ENCODE results near the gene ANHX.

The ANHX gene

DNA sequence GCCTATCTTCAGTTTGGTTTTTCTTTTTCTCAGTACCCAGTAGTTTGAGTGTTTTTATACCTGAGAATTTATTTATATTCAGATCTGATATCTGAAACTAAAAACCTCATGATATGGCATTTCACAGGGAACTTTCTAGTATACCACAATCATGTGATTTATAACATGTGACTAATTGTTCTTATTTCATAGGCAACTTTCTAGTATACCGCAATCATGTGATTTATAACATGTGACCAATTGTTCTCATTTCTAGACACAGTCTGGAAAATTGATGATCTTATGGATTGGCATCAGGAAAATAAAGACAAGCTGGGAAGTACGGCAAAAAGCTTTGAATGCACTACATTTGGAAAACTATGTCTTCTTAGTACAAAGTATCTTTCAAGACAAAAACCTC lies 33.8 kb downstream of the ANHX start:
- H3K4me3 ChIP-seq (ENCODE audit: low read depth, low read length), result no peak overlapping the region
- no peak for DNase-seq (ENCODE audit: low read depth)
- TF ChIP-seq POLR2A (IDR thresholded peaks at IDR 0.05; ENCODE audit: extremely low read depth, insufficient read length), result no peak
- TF ChIP-seq, protein P1, sequence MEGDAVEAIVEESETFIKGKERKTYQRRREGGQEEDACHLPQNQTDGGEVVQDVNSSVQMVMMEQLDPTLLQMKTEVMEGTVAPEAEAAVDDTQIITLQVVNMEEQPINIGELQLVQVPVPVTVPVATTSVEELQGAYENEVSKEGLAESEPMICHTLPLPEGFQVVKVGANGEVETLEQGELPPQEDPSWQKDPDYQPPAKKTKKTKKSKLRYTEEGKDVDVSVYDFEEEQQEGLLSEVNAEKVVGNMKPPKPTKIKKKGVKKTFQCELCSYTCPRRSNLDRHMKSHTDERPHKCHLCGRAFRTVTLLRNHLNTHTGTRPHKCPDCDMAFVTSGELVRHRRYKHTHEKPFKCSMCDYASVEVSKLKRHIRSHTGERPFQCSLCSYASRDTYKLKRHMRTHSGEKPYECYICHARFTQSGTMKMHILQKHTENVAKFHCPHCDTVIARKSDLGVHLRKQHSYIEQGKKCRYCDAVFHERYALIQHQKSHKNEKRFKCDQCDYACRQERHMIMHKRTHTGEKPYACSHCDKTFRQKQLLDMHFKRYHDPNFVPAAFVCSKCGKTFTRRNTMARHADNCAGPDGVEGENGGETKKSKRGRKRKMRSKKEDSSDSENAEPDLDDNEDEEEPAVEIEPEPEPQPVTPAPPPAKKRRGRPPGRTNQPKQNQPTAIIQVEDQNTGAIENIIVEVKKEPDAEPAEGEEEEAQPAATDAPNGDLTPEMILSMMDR (IDR thresholded peaks at IDR 0.05; ENCODE audit: low read depth, low read length), result no peak
- TF ChIP-seq, protein P2, sequence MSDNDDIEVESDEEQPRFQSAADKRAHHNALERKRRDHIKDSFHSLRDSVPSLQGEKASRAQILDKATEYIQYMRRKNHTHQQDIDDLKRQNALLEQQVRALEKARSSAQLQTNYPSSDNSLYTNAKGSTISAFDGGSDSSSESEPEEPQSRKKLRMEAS (IDR thresholded peaks at IDR 0.05; ENCODE audit: low read depth, low read length), result no peak
- TF ChIP-seq MYC (IDR thresholded peaks at IDR 0.05; ENCODE audit: low read depth, low read length), result no peak

DNA sequence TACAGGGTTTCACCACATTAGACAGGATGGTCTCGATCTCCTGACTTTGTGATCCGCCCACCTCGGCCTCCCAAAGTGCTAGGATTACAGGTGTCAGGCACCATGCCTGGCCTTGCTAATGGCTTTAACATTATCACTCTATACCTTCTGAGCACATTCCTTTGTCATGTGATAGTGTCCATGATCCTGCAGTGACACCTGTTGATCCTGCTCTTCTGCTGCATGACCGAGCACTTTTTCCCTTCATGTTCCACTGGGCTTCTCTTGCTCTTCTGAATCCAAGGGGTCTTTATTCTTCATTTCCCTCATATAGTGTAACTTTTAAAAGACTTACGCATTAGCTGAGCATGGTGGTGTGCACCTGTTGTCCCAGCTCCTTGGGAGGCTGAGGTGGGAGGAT lies 42.8 kb downstream of the ANHX start:
- no peak for DNase-seq (ENCODE audit: low read depth)
- TF ChIP-seq, protein P1 (IDR thresholded peaks at IDR 0.05; ENCODE audit: low read depth, low read length), result no peak
- TF ChIP-seq MYC (IDR thresholded peaks at IDR 0.05; ENCODE audit: low read depth, low read length) (no peak), POLR2A (IDR thresholded peaks at IDR 0.05; ENCODE audit: extremely low read depth, insufficient read length) (no peak)
- TF ChIP-seq, protein P2 (IDR thresholded peaks at IDR 0.05; ENCODE audit: low read depth, low read length), result no peak

DNA sequence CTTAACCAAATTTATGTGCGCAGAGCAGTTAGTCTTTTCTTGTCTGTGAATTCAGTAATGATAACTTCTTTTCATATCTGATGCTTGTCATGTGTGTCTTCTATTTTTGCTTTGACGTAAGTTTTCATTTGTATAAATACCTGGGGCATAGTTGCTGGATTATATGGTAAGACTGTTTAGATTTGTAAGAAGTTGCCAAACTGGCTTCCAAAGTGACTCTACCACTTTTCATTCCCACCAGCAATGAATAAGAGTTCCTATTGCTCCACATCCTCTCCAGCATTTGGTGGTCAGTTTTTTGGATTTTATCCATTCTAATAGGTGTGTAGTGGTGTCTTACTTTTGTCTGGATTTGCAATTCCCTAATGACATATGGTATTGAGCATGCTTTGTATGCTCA lies 45.5 kb downstream of the ANHX start:
- H3K4me3 ChIP-seq (ENCODE audit: low read depth, low read length), result no peak overlapping the region
- TF ChIP-seq, protein P1 (IDR thresholded peaks at IDR 0.05; ENCODE audit: low read depth, low read length), result no peak
- no peak for TF ChIP-seq POLR2A (IDR thresholded peaks at IDR 0.05; ENCODE audit: extremely low read depth, insufficient read length)
- TF ChIP-seq, protein P2 (IDR thresholded peaks at IDR 0.05; ENCODE audit: low read depth, low read length), result no peak
- TF ChIP-seq MYC (IDR thresholded peaks at IDR 0.05; ENCODE audit: low read depth, low read length), result no peak
- no peak for DNase-seq (ENCODE audit: low read depth)

More for the DNA sequence above, 42.8 kb downstream of the ANHX start:
- no peak overlapping the region for H3K4me3 ChIP-seq (ENCODE audit: low read depth, low read length)

DNA sequence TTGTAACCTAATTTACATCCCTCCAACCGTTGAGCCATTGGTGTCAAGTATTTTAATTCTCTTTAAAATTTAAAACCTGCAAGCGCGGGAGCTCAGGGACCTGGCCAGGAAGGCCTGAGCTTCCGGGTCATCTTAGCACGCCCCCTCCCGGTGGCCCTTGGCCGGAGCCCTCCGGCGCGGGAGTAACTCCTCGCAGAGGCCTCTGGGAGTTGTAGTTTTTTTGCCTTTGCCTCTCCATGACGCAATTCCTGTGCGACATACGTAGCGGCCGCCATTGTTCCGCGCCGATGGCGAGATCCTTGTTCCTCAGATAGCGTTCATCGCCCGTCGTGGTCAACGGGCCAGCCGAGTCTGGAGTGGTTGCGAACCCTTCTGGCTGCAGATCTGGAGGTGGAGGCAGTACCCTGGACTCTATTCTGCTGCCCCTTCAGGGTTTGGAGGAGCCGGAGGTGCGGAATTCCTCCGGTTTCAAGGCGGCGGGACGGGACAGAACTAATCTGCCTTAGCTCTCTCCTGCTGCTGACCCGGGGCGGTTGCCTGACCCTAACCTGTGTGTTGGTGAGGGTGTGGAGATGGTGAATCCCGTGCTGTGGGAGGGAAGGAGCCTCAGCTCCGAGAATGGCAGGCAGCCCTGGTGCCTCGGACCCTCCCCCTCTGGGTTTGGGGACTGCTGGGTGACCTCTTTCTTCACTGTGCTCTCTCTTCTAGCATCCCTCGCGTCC lies 54.3 kb downstream of the ANHX start, which contains the start of gene ZNF268:
ZNF268 (plus strand) TSS at position 258 of the 722 bp plus-strand sequence. CDS start 503 bp downstream, outside the sequence.
- peak within 1 kb of the TSS; percentile 96 for H3K4me3 ChIP-seq (ENCODE audit: low read depth, low read length)
- peak; percentile 98 for DNase-seq (ENCODE audit: low read depth)
- TF ChIP-seq POLR2A (IDR thresholded peaks at IDR 0.05; ENCODE audit: extremely low read depth, insufficient read length) (peak; percentile 82), MYC (IDR thresholded peaks at IDR 0.05; ENCODE audit: low read depth, low read length) (peak; percentile 73; the same call in 1 of the 2 replicates)
- TF ChIP-seq, protein P2 (IDR thresholded peaks at IDR 0.05; ENCODE audit: low read depth, low read length), result peak; percentile 55; the same call in 1 of the 2 replicates
- TF ChIP-seq, protein P1 (IDR thresholded peaks at IDR 0.05; ENCODE audit: low read depth, low read length), result peak; percentile 95

DNA sequence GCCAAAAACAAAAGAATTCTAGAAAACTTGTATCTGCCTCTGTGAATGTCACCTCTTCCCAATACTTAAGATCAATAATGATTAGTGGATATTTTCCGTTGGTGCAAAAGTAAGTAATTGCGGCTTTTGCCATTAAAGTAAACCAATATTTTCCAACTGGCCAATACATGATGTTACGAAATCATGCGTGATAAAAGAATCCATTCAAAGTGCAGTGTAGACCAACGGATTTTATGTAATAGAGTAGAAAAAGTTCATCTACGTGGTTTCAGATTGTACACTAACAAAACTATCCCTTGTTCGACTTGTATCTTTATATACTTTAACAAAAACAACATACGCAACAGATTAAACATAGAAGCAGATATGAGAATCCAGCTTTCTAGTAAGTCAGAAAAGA lies 55.0 kb downstream of the ANHX start:
- no peak overlapping the region for H3K4me3 ChIP-seq (ENCODE audit: low read depth, low read length)
- no peak for TF ChIP-seq MYC (IDR thresholded peaks at IDR 0.05; ENCODE audit: low read depth, low read length)
- TF ChIP-seq, protein P2 (IDR thresholded peaks at IDR 0.05; ENCODE audit: low read depth, low read length), result no peak
- DNase-seq (ENCODE audit: low read depth), result no peak

DNA sequence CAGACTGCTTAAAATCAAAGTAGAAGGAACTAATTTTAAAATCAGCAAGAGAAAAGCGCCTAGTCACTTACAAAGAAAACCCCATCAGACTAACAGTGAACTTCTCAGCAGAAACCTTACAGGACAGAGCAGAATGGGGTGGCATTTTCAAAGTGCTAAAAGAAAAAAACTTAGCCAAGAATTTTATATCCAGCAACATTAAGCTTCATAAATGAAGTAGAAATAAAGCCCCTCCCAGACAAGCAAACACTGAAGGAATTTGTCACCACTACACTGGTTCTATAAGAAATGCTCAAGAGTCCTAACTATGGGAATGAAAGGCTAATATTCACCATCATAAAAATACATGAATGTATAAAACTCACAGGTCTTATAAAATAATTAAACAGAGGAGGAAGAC lies 60.8 kb downstream of the ANHX start:
- TF ChIP-seq, protein P1 (IDR thresholded peaks at IDR 0.05; ENCODE audit: low read depth, low read length), result no peak
- TF ChIP-seq, protein P2 (IDR thresholded peaks at IDR 0.05; ENCODE audit: low read depth, low read length), result no peak
- TF ChIP-seq MYC (IDR thresholded peaks at IDR 0.05; ENCODE audit: low read depth, low read length), result no peak
- TF ChIP-seq POLR2A (IDR thresholded peaks at IDR 0.05; ENCODE audit: extremely low read depth, insufficient read length), result no peak
- DNase-seq (ENCODE audit: low read depth), result no peak
- H3K4me3 ChIP-seq (ENCODE audit: low read depth, low read length), result no peak overlapping the region

All from NB4 (cell line).